Progenitor cell of endocrine pancreas (in vitro differentiated cells): ENCODE results near the gene OTX1. TPM values are rescaled to one million over a fixed set of nuclear protein-coding genes. Genes with fewer than 3 reads are reported as not detected.

Experiments used
- DNase-seq: peaks from one replicate; pipeline ENCODE4 v3.0.0; 2021; ENCODE audit warnings: low spot score; ENCODE audit not compliant: unreplicated experiment
- H3K27ac Mint-ChIP-seq: 2 replicates; pipeline ENCODE4 v1.8.0; 2021; ENCODE audit warnings: mild to moderate bottlenecking, moderate library complexity, mixed read lengths
- H3K27me3 Mint-ChIP-seq: 2 replicates; pipeline ENCODE4 v1.8.0; 2021; ENCODE audit warnings: mixed read lengths
- H3K36me3 Mint-ChIP-seq: 2 replicates; pipeline ENCODE4 v1.8.0; 2022; ENCODE audit warnings: mixed read lengths; ENCODE audit not compliant: insufficient read depth
- H3K4me1 Mint-ChIP-seq: 2 replicates; pipeline ENCODE4 v1.8.0; 2021; ENCODE audit warnings: low read depth, mixed read lengths
- H3K4me3 Mint-ChIP-seq: 2 replicates; pipeline ENCODE4 v1.8.0; 2021; ENCODE audit warnings: low read depth, mild to moderate bottlenecking, moderate library complexity, mixed read lengths
- H3K9me3 Mint-ChIP-seq: 2 replicates; pipeline ENCODE4 v1.8.0; 2021; ENCODE audit warnings: low read depth, mixed read lengths
- CTCF ChIP-seq: fragments of 200-600 bp; sonication (generic); IDR thresholded peaks from one replicate; pipeline ENCODE4 v1.5.0; 2021; ENCODE audit warnings: antibody characterized with exemption, mild to moderate bottlenecking; ENCODE audit not compliant: unreplicated experiment
- total RNA-seq: library from RNA; stranded (reverse); gene quantifications from 2 replicates; pipeline ENCODE4 v1.2.1, GENCODE V29; 2021

OTX1 gene
- total RNA-seq, 1 donor from 2014 or later: 1.0 TPM

DNA sequence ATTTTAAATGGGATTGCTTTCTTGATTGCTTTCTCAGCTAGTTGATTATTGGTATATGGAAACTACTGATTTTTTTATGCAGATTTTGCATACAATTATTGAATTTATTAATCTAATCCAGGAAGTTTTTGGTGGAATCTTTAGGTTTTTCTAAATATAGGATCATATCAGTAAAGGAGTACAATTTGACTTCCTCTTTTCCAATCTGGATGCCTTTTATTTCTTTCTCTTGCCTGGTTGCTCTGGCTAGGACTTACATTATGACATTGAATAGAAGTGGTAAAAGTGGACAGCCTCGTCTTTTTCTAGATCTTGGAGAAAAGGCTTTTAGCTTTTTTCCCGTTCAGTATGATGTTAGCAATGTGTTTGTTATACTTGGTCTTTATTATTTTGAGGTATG, 51.3 kb downstream of the OTX1 start:
- Mint-ChIP-seq H3K36me3 (peaks cover 4% of the 10 kb centered on the region), H3K27me3 (no peaks in the 10 kb centered on the region), H3K4me1 (no peaks in the 10 kb centered on the region), H3K9me3 (peaks cover 46% of the 10 kb centered on the region), H3K4me3 (no peak overlapping the region), H3K27ac (no peak overlapping the region)
- TF ChIP-seq CTCF: no peak
- DNase-seq: no peak

GRCh38 chr2:63104482-63104881, 53.9 kb downstream of the OTX1 start:
- no peak for TF ChIP-seq CTCF
- Mint-ChIP-seq H3K4me1 (no peaks in the 10 kb centered on the region), H3K9me3 (peaks cover 48% of the 10 kb centered on the region), H3K4me3 (no peak overlapping the region), H3K36me3 (peaks cover 4% of the 10 kb centered on the region), H3K27ac (no peak overlapping the region), H3K27me3 (no peaks in the 10 kb centered on the region)
- no peak for DNase-seq
